HCT116 (cell line): ENCODE measurements around the gene PACS2. TPM values are rescaled to one million over a fixed set of nuclear protein-coding genes. Genes with fewer than 3 reads are reported as not detected.

Experiments used
- ATAC-seq: fragments of 200-7000 bp; cut with Tn5 transposase; 2 replicates; pipeline ENCODE4 v1.9.1; 2020; ENCODE audit warnings: mild to moderate bottlenecking, moderate library complexity
- BruUV-seq: library from RNA; stranded (reverse); fragments of 400-500 nt; replicated peaks from 2 replicates; lab custom pipeline; 2021; lab: Mats Ljungman, UMichigan
- CTCF ChIA-PET: fragments of 300-600 bp; sonication (Branson Sonifier 250); formaldehyde crosslinking; loops from one replicate; lab custom pipeline; 2021; ENCODE audit warnings: antibody characterized with exemption; lab: Charles Lee
- POLR2A ChIA-PET: fragments of 300-600, 350-600 bp; sonication (Branson Sonifier 250); formaldehyde crosslinking; loops from one replicate; lab custom pipeline; 2021; ENCODE audit warnings: antibody characterized with exemption; lab: Charles Lee
- RAD21 ChIA-PET, 2 experiments: fragments of 300-600 bp; sonication (Branson Sonifier 250); formaldehyde crosslinking; loops; one replicate each; lab custom pipeline; 2023; ENCODE audit warnings: low total read pairs in 2 of 2; ENCODE audit not compliant: uncharacterized antibody in 2 of 2, unreplicated experiment in 2 of 2, low non-redundant PET in 1 of 2; lab: Charles Lee
- DNase-seq: peaks from one replicate; pipeline ENCODE4 v3.0.0-alpha.2; 2010; ENCODE audit warnings: low read depth, low spot score
- H2AFZ ChIP-seq: fragments of 200-600 bp; shearing (Covaris generic), sonication (generic); 2 replicates; pipeline ENCODE4 v1.6.1; 2017; ENCODE audit warnings: low read depth, mixed run types, mixed read lengths, antibody characterized with exemption, low read length; ENCODE audit not compliant: poor library complexity, severe bottlenecking
- H3K27ac ChIP-seq: 2 replicates; pipeline ENCODE4 v1.5.1; 2012; ENCODE audit warnings: low read depth, low read length
- H3K27me3 ChIP-seq: fragments of 200-600 bp; sonication (generic); 2 replicates; pipeline ENCODE4 v1.6.1; 2016; ENCODE audit warnings: mixed run types, low read length, mixed read lengths; ENCODE audit not compliant: insufficient read depth
- H3K36me3 ChIP-seq, 2 experiments: fragments of 200-500 bp in 1 of 2; fragments of 200-600 bp in 1 of 2; sonication (Bioruptor generic) in 1 of 2; sonication (generic) in 1 of 2; 2 replicates each; pipeline versions ENCODE4 v1.5.1 to v1.6.1; 2014 to 2016; ENCODE audit warnings: low read length in 2 of 2, inconsistent platforms in 1 of 2, mixed read lengths in 1 of 2, mixed run types in 1 of 2; ENCODE audit not compliant: insufficient read depth in 2 of 2, control insufficient read depth in 1 of 2
- H3K4me1 ChIP-seq, 2 experiments: fragments of 200-600 bp in 1 of 2; sonication (generic) in 1 of 2; 2 replicates each; pipeline versions ENCODE4 v1.5.1 to v1.6.1; 2012 to 2017; ENCODE audit warnings: low read length in 2 of 2, inconsistent platforms in 1 of 2, mild to moderate bottlenecking in 1 of 2, mixed read lengths in 1 of 2, mixed run types in 1 of 2, moderate library complexity in 1 of 2; ENCODE audit not compliant: insufficient read depth in 2 of 2, control insufficient read depth in 1 of 2
- H3K4me2 ChIP-seq: fragments of 200-600 bp; sonication (generic); 2 replicates; pipeline ENCODE4 v1.6.1; 2017; ENCODE audit warnings: mixed run types, low read length, mixed read lengths
- H3K4me3 ChIP-seq, 2 experiments: fragments of 200-600 bp in 1 of 2; sonication (generic) in 1 of 2; replicated peaks in 1 of 2; 2 replicates each; pipeline ENCODE4 v1.5.1; 2011 to 2016; ENCODE audit warnings: low read length in 2 of 2, control low read depth in 1 of 2, low read depth in 1 of 2, mild to moderate bottlenecking in 1 of 2, mixed read lengths in 1 of 2, mixed run types in 1 of 2
- H3K79me2 ChIP-seq: fragments of 200-600 bp; sonication (generic); 2 replicates; pipeline ENCODE4 v1.6.1; 2017; ENCODE audit warnings: mild to moderate bottlenecking, mixed run types, low read length, moderate library complexity, mixed read lengths; ENCODE audit not compliant: insufficient read depth
- H3K9ac ChIP-seq: fragments of 200-600 bp; sonication (generic); 2 replicates; pipeline ENCODE4 v1.6.1; 2016; ENCODE audit warnings: low read length, mixed read lengths
- H3K9me2 ChIP-seq: fragments of 200-600 bp; sonication (generic), shearing (Covaris generic); 2 replicates; pipeline ENCODE4 v1.6.1; 2017; ENCODE audit warnings: mixed run types, mild to moderate bottlenecking, moderate library complexity; ENCODE audit not compliant: insufficient read depth
- H3K9me3 ChIP-seq, 2 experiments: fragments of 200-500 bp in 1 of 2; fragments of 200-600 bp in 1 of 2; sonication (Bioruptor generic) in 1 of 2; sonication (generic) in 1 of 2; 2 replicates each; pipeline ENCODE4 v1.6.1; 2014 to 2017; ENCODE audit warnings: low read length in 2 of 2, mixed read lengths in 2 of 2, inconsistent platforms in 1 of 2, low read depth in 1 of 2, mild to moderate bottlenecking in 1 of 2, mixed run types in 1 of 2, moderate library complexity in 1 of 2; ENCODE audit not compliant: control insufficient read depth in 1 of 2, insufficient read depth in 1 of 2
- H4K20me1 ChIP-seq: fragments of 200-600 bp; sonication (generic), shearing (Covaris generic); 2 replicates; pipeline ENCODE4 v1.6.1; 2017; ENCODE audit warnings: mixed run types, mild to moderate bottlenecking, moderate library complexity; ENCODE audit not compliant: insufficient read depth
- EGR1 ChIP-seq: IDR thresholded peaks from 2 replicates; pipeline ENCODE4 v1.6.1; 2012; ENCODE audit warnings: low read depth
- ELF1 ChIP-seq: IDR thresholded peaks from 2 replicates; pipeline ENCODE4 v1.6.1; 2012; ENCODE audit warnings: low read depth, borderline replicate concordance
- EZH2 ChIP-seq: fragments of 200-600 bp; sonication (generic); IDR thresholded peaks from 2 replicates; pipeline ENCODE4 v1.6.1; 2017; ENCODE audit warnings: antibody characterized with exemption, mixed run types
- FOSL1 ChIP-seq: IDR thresholded peaks from 2 replicates; pipeline ENCODE4 v1.6.1; 2012; ENCODE audit warnings: low read depth
- JUND ChIP-seq: IDR thresholded peaks from 2 replicates; pipeline ENCODE4 v1.6.1; 2012
- MAX ChIP-seq: IDR thresholded peaks from 2 replicates; pipeline ENCODE4 v1.6.1; 2012
- POLR2A ChIP-seq: IDR thresholded peaks from 2 replicates; pipeline ENCODE4 v1.7.0; 2011; ENCODE audit warnings: borderline replicate concordance; ENCODE audit not compliant: insufficient read depth, insufficient read length; ENCODE audit errors: extremely low read depth
- RAD21 ChIP-seq: IDR thresholded peaks from 2 replicates; pipeline ENCODE4 v1.6.1; 2012; ENCODE audit warnings: low read depth, mild to moderate bottlenecking
- SP1 ChIP-seq: IDR thresholded peaks from 2 replicates; pipeline ENCODE4 v1.6.1; 2012; ENCODE audit warnings: low read depth
- SRF ChIP-seq: IDR thresholded peaks from 2 replicates; pipeline ENCODE4 v1.6.1; 2012; ENCODE audit warnings: low read depth
- ZFX ChIP-seq: fragments of 450-650 bp; IDR thresholded peaks from 2 replicates; pipeline ENCODE4 v1.6.1; 2017
- intact Hi-C: fragments of 100-400 bp; cut with micrococcal nuclease; formaldehyde crosslinking; loops from 2 replicates; pipeline ENCODE4 v1.10.0; 2022
- total RNA-seq: library from RNA; stranded (reverse); gene quantifications from one replicate; pipeline ENCODE4 v1.2.1, GENCODE V29; 2021; ENCODE audit not compliant: unreplicated experiment
- TF ChIP-seq, protein P1 (sequence below), 3 experiments: fragments of 200-600 bp in 1 of 3; sonication (generic) in 1 of 3; IDR thresholded peaks in 2 of 3; conservative IDR thresholded peaks in 1 of 3; 2 replicates each; pipeline ENCODE4 v1.5.1; 2012 to 2017; ENCODE audit warnings: low read depth in 2 of 3, low read length in 2 of 3, antibody characterized with exemption in 1 of 3, borderline replicate concordance in 1 of 3, control low read depth in 1 of 3, mild to moderate bottlenecking in 1 of 3, mixed read lengths in 1 of 3, mixed run types in 1 of 3, moderate library complexity in 1 of 3; ENCODE audit not compliant: insufficient read depth in 1 of 3
- TF ChIP-seq, protein P2 (sequence below): IDR thresholded peaks from 2 replicates; pipeline ENCODE4 v1.6.1; 2012; ENCODE audit warnings: low read depth

PACS2 gene
- total RNA-seq, 1 experiment from 2014 or later = 75.5 TPM

GRCh38 chr14:105367116-105368031 is 52.8 kb downstream of the PACS2 start (continued):
- no peak for TF ChIP-seq ZFX
- TF ChIP-seq SP1 = no peak
- TF ChIP-seq RAD21 = no peak
- no peak for TF ChIP-seq FOSL1
- no peak for TF ChIP-seq SRF
- TF ChIP-seq, all 23 proteins: peak for 0

DNA sequence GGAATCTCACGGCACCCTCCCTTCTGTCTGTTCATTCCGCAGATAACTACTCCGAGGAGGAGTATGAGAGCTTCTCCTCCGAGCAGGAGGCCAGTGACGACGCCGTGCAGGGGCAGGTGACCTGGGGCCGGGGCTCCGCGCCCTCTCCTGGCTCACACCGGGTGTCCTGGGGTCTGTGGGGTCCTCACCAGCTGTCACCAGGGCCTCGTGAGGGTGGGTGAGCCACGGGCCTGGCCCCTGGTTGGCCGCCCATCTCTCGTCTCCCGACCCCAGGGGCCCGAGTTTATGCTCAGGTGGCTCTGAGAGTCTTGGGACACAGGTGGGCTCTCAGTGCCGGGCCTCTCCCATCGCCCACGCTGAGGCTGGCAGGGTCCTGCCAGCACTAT is 53.5 kb downstream of the PACS2 start:
- Histone ChIP-seq H3K9ac (no peak overlapping the region), H4K20me1 (no peaks in the 10 kb centered on the region), H3K4me2 (no peak overlapping the region), H3K4me1 (peaks cover 5 to 7% of the 10 kb centered on the region in 2 experiments; a peak in 2 of 4 replicates), H3K36me3 (no peaks in the 10 kb centered on the region), H3K9me3 (no peaks in the 10 kb centered on the region), H3K4me3 (no peak overlapping the region), H3K27ac (no peak overlapping the region), H3K9me2 (no peaks in the 10 kb centered on the region), H2AFZ (no peak overlapping the region), H3K79me2 (no peaks in the 10 kb centered on the region), H3K27me3 (no peaks in the 10 kb centered on the region)
- RAD21 ChIA-PET = no interaction called here
- no peak for TF ChIP-seq EGR1
- ATAC-seq (no peak), DNase-seq (no peak)
- CTCF ChIA-PET = no interaction called here
- POLR2A ChIA-PET = no interaction called here
- BruUV-seq = no TSS peak
- intact Hi-C loops = no loop called here

DNA sequence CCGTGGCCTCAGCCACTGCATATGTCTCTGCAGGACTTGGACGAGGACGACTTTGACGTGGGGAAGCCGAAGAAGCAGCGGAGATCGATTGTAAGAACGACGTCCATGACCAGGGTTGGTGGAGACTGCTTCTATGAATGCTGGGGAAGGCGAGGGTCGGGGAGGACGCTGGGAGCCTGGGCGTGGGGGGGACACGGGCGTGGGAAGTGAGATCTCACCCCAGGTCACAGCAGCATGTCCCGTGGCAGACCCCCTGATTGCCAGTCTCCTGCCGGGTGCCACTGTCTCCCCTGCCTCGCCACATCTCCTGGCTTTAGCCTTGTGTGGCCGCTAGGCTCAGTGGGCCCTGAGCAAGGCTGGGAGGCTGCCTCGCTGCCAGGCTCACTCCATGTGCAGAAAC is 53.9 kb downstream of the PACS2 start:
- no peaks in the 10 kb centered on the region for H4K20me1 ChIP-seq
- no peaks in the 10 kb centered on the region for H3K9me2 ChIP-seq
- ChIA-PET RAD21 (no interaction called here), CTCF (interaction anchor here (1.0 kb wide), 1 partner anchor 121 kb away, joined by 5 read pairs; no protein-coding TSS in a partner anchor), POLR2A (no interaction called here)
- no peaks in the 10 kb centered on the region for H3K36me3 ChIP-seq
- H3K27me3 ChIP-seq = no peaks in the 10 kb centered on the region
- intact Hi-C loops = no loop called here
- no peak for ATAC-seq
- no peak overlapping the region for H3K27ac ChIP-seq
- H3K9ac ChIP-seq = no peak overlapping the region
- H3K4me3 ChIP-seq = no peak overlapping the region
- no peak overlapping the region for H2AFZ ChIP-seq
- H3K9me3 ChIP-seq = no peaks in the 10 kb centered on the region
- H3K4me1 ChIP-seq = peaks cover 5 to 7% of the 10 kb centered on the region in 2 experiments; a peak in 2 of 4 replicates
- H3K79me2 ChIP-seq = no peaks in the 10 kb centered on the region
- no TSS peak for BruUV-seq
- no peak for DNase-seq
- H3K4me2 ChIP-seq = no peak overlapping the region
- TF ChIP-seq, protein P1, sequence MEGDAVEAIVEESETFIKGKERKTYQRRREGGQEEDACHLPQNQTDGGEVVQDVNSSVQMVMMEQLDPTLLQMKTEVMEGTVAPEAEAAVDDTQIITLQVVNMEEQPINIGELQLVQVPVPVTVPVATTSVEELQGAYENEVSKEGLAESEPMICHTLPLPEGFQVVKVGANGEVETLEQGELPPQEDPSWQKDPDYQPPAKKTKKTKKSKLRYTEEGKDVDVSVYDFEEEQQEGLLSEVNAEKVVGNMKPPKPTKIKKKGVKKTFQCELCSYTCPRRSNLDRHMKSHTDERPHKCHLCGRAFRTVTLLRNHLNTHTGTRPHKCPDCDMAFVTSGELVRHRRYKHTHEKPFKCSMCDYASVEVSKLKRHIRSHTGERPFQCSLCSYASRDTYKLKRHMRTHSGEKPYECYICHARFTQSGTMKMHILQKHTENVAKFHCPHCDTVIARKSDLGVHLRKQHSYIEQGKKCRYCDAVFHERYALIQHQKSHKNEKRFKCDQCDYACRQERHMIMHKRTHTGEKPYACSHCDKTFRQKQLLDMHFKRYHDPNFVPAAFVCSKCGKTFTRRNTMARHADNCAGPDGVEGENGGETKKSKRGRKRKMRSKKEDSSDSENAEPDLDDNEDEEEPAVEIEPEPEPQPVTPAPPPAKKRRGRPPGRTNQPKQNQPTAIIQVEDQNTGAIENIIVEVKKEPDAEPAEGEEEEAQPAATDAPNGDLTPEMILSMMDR (IDR thresholded peaks at IDR 0.05 in 2 of 3, conservative IDR thresholded peaks at IDR 0.05 in 1 of 3; ENCODE audit: borderline replicate concordance in 1 of 3, insufficient read depth in 1 of 3, low read depth in 2 of 3, low read length in 2 of 3) = no peak
- no peak for TF ChIP-seq POLR2A
- no peak for TF ChIP-seq MAX
- TF ChIP-seq, protein P2, sequence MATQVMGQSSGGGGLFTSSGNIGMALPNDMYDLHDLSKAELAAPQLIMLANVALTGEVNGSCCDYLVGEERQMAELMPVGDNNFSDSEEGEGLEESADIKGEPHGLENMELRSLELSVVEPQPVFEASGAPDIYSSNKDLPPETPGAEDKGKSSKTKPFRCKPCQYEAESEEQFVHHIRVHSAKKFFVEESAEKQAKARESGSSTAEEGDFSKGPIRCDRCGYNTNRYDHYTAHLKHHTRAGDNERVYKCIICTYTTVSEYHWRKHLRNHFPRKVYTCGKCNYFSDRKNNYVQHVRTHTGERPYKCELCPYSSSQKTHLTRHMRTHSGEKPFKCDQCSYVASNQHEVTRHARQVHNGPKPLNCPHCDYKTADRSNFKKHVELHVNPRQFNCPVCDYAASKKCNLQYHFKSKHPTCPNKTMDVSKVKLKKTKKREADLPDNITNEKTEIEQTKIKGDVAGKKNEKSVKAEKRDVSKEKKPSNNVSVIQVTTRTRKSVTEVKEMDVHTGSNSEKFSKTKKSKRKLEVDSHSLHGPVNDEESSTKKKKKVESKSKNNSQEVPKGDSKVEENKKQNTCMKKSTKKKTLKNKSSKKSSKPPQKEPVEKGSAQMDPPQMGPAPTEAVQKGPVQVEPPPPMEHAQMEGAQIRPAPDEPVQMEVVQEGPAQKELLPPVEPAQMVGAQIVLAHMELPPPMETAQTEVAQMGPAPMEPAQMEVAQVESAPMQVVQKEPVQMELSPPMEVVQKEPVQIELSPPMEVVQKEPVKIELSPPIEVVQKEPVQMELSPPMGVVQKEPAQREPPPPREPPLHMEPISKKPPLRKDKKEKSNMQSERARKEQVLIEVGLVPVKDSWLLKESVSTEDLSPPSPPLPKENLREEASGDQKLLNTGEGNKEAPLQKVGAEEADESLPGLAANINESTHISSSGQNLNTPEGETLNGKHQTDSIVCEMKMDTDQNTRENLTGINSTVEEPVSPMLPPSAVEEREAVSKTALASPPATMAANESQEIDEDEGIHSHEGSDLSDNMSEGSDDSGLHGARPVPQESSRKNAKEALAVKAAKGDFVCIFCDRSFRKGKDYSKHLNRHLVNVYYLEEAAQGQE = no peak
- TF ChIP-seq JUND = no peak
- no peak for TF ChIP-seq FOSL1
- no peak for TF ChIP-seq ELF1
- TF ChIP-seq EZH2 = no peak
- no peak for TF ChIP-seq SP1
